Left colon (tissue), 2 donors: ENCODE data around the gene SLC30A3. TPM values are rescaled to one million over a fixed set of nuclear protein-coding genes. Genes with fewer than 3 reads are reported as not detected.
A peak's percentile ranks its signal among the peaks of the same experiment; 100 is the strongest.

Experiments used
- ATAC-seq: fragments of 200-7000 bp; cut with Tn5 transposase; one replicate; pipeline ENCODE4 v1.9.1; 2020; ENCODE audit warnings: mild to moderate bottlenecking, moderate library complexity
- DNase-seq, 2 donors: peaks; one replicate each; pipeline ENCODE4 v3.0.0-alpha.2; 2020
- intact Hi-C, 2 donors: fragments of 100-400 bp; cut with DNase I in 1 of 2; cut with micrococcal nuclease in 1 of 2; formaldehyde crosslinking; loops; one replicate each; pipeline versions ENCODE4 v1.11.2 to v1.14.0; 2022; cut with DNase I, micrococcal nuclease
- total RNA-seq, 2 donors: library from RNA; stranded (reverse); fragmentation: NEBNext Ultra II Directional; extraction: Animal tissue kit (Norgen Biotek cat#: 25700); gene quantifications; one replicate each; pipeline ENCODE4 v1.2.1, GENCODE V29; 2021
- donor health status: DM: no; HTN: no; CAD: no.
- donor health status: DM: yes; HTN: yes; CAD: no.

Gene SLC30A3
- total RNA-seq, 2 donors from 2014 or later, result not detected

DNA sequence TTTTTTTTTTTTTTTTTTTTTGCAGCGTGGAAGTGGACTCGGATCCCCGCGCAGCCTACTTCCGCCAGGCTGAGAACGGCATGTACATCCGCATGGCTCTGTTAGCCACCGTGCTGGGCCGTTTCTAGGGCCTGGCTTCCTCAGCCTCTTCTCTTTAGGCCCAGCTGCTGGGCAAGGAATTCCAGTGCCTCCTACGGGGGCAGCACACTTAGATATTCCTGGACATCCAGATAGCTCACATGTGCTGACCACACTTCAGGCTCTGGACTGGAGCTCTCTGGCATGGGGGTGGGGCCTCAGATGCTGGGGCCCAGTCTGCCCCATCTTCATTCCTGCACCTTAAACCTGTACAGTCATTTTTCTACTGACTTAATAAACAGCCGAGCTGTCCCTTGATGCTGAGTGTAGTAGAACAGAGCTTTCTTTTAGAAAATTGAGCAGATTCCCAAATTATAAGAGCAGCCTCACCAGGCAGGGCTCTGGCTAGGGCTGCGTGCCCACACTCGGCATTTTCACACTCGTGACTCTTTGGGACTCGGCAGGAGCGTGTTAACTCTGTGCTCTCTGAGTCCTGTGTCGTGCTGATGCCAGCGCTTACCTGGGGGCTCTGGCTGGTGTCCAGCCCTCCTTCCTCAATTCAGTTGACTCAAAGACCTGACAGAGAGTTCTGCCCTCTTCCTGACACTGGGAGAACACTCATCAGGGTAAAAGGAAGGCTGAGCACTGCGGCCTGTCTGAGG is 19.3 kb downstream of the SLC30A3 start:
- no peak for DNase-seq
- ATAC-seq, result no peak
- intact Hi-C loops, result no loop called here

DNA sequence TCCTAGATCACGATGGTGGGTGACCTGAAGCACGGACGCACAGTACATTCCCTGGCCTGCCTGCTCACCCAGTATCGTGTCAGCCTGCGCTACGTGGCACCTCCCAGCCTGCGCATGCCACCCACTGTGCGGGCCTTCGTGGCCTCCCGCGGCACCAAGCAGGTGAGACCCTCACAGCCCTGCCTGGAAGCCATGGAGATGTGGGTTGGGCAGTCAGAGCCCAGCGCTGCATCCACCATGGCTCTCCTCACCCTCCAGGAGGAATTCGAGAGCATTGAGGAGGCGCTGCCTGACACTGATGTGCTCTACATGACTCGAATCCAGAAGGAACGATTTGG is 20.3 kb downstream of the SLC30A3 start:
- intact Hi-C loops, result no loop called here
- ATAC-seq, result no peak

DNA sequence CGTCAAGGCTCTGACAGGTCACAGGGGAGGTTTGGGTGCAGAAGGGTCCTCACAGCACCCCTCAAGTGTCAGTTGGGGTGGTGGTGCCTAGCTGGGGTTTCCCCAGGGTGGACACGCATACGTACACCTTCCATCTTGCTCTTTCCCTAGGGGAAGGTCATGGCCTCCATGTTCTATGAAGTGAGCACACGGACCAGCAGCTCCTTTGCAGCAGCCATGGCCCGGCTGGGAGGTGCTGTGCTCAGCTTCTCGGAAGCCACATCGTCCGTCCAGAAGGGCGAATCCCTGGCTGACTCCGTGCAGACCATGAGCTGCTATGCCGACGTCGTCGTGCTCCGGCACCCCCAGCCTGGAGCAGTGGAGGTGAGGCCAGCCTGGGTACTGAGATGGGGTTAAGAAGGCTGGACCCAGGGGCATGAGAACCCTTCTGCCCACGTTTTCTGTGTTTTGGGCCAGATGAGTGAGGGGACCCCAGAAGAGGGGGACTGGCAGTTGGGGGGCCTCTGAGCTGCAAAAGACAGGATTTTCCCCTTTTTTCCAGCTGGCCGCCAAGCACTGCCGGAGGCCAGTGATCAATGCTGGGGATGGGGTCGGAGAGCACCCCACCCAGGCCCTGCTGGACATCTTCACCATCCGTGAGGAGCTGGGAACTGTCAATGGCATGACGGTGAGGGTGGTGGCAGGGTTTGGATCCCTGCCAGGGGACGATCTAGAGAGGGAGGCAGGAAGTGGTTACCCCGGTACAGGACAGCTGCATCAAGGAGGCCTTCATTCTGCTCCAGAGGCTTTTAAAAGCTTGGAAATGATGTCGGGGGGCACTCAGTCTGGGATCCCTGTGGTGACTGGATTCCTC is 20.9 kb downstream of the SLC30A3 start:
- intact Hi-C loops, result no loop called here
- ATAC-seq (no peak), DNase-seq (no peak)

More for the DNA sequence above, 20.3 kb downstream of the SLC30A3 start:
- no peak for DNase-seq

DNA sequence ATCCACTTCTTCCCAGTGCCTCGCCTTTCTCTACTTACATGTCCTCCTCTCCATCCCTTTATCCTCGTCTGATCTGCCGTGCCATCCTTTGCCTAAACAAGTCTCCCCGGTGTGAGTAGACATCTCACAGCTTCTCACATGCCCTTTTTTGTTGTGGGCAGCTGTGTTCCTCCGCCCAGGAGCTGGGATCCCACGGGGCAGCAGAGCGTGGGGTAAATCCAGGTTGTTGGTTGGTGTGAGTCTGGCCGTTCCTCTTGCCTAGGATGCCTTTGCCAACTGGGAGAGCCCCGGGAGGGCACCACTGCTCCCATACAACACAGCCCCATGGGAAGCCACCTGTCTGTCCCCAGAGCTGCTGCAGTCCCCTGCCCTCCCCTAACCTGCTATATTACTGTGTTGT is 22.4 kb downstream of the SLC30A3 start:
- intact Hi-C loops, result no loop called here
- no peak for DNase-seq
- ATAC-seq, result no peak

DNA sequence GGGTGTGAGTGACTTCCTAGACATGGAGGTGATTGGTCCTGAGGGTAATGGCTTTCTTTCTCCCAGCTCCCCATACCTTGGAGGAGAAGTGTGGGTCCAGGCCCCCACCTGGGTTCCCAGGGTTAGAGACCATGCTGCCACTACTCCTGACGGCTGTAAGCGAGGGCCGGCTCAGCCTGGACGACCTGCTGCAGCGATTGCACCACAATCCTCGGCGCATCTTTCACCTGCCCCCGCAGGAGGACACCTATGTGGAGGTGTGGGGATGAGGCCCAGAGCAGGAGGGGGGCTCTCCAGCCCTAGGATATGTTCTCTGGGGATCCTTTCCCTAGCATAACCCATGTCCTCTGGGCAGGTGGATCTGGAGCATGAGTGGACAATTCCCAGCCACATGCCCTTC is 23.9 kb downstream of the SLC30A3 start:
- ATAC-seq, result no peak
- intact Hi-C loops, result no loop called here
- no peak for DNase-seq

DNA sequence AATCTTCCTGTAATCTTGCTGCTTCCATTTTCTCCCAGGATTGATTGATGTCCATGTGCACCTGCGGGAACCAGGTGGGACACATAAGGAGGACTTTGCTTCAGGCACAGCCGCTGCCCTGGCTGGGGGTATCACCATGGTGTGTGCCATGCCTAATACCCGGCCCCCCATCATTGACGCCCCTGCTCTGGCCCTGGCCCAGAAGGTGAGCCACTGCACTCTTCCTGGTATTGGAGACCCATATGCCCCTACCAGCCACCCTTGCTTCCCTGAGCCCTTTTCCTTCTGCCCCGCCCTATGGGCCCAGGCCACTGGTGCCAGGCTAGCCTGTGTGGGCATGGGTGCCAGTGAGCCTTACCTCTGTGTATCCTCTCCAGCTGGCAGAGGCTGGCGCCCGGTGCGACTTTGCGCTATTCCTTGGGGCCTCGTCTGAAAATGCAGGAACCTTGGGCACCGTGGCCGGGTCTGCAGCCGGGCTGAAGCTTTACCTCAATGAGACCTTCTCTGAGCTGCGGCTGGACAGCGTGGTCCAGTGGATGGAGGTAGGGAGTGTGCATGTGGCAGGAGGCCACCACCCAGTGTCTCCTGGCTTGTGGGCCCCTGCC is 25.4 kb downstream of the SLC30A3 start:
- no peak for DNase-seq
- intact Hi-C loops, result no loop called here
- no peak for ATAC-seq

DNA sequence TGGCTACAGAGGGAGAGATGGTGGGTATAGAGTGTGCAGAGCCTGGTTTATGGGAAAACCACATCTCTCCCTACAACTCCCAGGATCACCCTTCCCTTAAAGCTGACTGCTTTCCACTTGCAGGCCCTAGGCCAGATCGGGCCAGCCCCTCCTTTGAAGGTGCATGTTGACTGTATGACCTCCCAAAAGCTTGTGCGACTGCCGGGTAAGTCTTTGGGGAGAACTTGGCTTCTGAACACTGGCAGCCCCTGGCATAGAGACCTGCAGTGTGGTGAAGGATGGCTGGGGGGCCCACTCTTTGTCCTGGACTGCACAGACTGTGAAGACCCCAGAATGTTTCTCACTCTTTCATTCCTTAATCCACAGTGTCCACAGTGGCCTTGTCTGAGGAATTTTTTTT is 26.2 kb downstream of the SLC30A3 start:
- ATAC-seq (no peak), DNase-seq (no peak)
- intact Hi-C loops, result no loop called here

DNA sequence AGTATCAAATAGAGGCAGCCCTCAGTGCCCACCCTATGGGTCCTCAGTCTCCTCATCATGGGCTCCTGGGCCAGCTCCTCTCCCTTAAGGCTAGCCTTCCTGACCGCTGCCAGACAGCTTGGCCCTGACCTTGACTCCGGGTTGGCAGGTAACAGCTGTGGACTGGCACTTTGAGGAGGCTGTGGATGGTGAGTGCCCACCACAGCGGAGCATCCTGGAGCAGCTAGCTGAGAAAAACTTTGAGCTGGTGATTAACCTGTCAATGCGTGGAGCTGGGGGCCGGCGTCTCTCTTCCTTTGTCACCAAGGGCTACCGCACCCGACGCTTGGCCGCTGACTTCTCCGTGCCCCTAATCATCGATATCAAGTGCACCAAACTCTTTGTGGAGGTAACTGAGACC is 26.7 kb downstream of the SLC30A3 start:
- DNase-seq, result no peak
- ATAC-seq, result no peak
- intact Hi-C loops, result no loop called here

DNA sequence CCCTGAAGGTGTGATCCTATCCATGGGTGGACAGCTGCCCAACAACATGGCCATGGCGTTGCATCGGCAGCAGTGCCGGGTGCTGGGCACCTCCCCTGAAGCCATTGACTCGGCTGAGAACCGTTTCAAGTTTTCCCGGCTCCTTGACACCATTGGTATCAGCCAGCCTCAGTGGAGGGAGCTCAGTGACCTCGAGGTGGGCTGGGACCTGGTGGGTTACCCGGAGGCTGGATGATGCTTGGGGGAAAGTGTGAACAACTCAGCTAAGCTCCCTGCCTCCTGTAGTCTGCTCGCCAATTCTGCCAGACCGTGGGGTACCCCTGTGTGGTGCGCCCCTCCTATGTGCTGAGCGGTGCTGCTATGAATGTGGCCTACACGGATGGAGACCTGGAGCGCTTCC is 29.5 kb downstream of the SLC30A3 start:
- ATAC-seq, result no peak
- intact Hi-C loops, result no loop called here

DNA sequence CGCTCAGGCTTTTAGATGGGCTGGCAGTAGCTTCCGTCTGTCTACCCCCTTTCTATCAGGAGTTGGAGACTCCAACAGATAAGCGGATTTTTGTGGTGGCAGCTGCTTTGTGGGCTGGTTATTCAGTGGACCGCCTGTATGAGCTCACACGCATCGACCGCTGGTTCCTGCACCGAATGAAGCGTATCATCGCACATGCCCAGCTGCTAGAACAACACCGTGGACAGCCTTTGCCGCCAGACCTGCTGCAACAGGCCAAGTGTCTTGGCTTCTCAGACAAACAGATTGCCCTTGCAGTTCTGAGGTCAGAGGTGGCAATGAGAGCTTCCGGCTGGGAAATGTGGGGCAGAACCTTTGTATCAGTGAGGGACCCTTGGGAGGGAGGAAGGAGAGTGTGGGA is 30.9 kb downstream of the SLC30A3 start:
- DNase-seq, result no peak
- intact Hi-C loops, result no loop called here
- ATAC-seq, result no peak

More for the DNA sequence above, 29.5 kb downstream of the SLC30A3 start:
- no peak for DNase-seq

DNA sequence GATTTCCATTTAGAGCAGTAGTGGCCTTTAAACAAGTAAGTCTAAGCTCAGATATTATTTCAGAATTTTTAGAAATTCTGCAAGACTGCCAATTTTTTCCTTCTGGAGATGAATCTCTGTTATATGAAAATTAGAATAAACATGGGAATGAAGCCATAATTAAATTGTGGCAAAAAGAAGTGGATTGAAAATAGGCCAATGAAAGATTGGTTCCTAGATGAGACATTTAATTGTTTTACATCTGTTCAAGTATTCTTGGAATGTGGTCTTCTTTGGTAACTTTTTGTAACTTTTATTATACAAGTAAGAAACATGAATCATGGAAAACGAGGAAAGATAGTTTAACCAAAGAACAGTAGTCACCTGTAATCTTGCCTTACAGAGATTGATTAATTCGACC is 35.3 kb downstream of the SLC30A3 start:
- intact Hi-C loops, result no loop called here
- ATAC-seq (no peak), DNase-seq (no peak)

DNA sequence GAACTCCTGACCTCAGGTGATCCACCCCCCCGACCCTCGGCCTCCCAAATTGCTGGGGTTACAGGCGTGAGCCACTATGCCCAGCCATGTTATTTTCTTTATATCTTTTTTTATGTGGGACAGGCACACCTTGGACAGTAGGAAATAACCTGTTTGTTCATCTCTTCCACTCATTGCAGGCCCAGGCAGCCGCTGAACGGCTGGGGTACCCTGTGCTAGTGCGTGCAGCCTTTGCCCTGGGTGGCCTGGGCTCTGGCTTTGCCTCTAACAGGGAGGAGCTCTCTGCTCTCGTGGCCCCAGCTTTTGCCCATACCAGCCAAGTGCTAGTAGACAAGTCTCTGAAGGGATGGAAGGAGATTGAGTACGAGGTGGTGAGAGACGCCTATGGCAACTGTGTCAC is 37.3 kb downstream of the SLC30A3 start:
- intact Hi-C loops, result no loop called here

DNA sequence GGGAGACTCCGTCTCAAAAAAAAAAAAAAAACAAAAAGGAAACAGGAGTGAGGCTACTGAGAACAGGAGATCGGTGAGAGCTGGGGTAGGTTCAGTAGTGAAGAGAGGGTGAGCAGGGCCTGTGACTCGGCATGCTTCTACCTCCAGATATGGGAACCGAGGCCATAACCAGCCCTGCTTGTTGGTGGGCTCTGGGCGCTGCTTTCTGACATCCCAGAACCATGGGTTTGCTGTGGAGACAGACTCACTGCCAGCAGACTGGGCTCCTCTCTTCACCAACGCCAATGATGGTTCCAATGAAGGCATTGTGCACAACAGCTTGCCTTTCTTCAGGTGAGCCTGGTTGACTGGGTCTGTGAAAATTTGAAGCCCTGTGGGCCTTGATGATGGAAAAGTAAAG is 39.4 kb downstream of the SLC30A3 start:
- no peak for DNase-seq
- intact Hi-C loops, result no loop called here
- ATAC-seq, result no peak

More for the DNA sequence above, 37.3 kb downstream of the SLC30A3 start:
- no peak for DNase-seq
- no peak for ATAC-seq

DNA sequence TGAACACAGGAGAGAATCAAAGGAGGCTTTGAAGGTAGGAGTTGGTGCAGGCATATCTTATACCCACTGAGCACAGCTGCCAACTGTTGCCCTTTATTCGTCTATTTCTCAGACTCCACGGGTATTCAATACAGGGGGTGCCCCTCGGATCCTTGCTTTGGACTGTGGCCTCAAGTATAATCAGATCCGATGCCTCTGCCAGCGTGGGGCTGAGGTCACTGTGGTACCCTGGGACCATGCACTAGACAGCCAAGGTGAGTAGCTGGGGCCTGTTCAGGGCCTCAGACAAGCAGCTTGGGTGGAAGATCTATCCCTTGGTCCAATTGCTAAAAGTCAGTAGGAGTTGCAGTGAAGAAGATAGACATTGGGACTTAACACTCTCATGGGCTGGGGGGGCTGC is 40.4 kb downstream of the SLC30A3 start:
- no peak for ATAC-seq
- intact Hi-C loops, result no loop called here
- no peak for DNase-seq

DNA sequence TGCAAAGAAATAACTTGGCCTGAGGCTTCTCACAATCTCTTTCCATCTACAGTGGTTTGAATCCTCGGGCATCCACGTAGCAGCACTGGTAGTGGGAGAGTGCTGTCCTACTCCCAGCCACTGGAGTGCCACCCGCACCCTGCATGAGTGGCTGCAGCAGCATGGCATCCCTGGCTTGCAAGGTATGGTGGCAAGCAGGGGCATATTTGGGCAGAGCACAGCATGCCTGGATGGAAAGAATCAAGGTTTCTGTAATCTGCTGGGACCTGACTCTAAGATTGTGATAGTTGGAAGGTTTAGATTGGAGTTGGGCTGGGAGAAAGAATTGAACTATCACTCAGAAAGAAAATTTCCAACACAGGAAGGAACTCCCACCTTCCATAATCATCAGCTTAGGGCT is 41.7 kb downstream of the SLC30A3 start:
- DNase-seq (no peak), ATAC-seq (no peak)
- intact Hi-C loops, result no loop called here

DNA sequence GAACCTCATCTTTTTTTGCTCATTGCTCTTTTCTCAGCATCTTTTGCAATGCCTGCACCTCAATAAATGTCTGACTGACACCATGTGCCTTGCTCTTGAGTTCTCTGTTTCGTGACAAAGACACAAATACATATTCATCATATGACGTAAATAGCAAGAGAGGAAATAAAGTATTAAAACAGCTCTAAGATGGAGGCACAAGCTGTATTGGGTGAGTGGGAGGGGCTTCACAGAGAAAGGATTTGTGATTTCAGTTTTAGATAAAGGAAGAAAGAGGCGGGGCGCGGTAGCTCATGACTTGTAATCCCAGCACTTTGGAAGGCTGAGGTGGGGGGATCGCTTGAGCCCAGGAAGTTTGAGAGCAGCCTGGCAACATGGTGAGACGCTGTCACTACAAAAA is 42.8 kb downstream of the SLC30A3 start:
- ATAC-seq, result no peak
- intact Hi-C loops, result no loop called here
- DNase-seq, result no peak

DNA sequence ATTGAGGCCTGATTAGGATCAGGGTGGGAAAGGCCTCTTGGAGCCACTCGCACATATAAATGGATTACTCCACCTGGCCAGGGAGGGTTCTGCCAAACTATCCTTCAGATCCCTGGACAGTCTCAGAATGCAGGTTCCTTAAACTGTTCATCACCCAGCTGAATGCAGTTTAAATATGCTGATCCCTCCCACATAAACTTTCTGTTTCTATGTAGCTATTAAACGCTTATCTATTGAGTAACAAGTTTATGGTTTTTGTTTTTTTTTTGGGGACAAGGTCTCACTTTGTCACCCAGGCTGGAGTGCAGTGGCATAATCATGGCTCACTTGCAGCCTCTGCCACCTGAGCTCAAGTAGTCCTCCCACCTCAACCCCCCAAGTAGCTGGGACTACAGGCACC is 43.8 kb downstream of the SLC30A3 start:
- intact Hi-C loops, result no loop called here
- no peak for DNase-seq
- no peak for ATAC-seq

DNA sequence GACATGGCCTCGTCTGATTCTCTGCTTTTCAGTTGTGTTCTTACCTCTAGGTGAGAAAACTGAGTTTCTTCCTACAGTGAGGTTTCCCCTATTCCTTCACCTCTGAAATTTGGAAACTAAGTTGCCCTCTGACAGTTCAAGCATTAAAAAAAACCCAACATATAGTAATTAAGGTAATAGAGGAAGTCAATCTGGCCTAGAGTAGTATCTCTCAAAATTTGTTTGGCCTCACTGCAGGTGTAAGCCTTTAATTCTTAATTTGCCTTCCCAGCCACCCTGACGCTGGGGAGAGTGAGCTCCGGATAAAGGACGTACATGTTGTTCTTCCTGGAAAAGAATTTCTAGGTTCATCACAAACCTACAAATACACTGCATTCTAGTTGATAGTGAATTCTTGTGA is 44.2 kb downstream of the SLC30A3 start:
- intact Hi-C loops, result no loop called here

DNA sequence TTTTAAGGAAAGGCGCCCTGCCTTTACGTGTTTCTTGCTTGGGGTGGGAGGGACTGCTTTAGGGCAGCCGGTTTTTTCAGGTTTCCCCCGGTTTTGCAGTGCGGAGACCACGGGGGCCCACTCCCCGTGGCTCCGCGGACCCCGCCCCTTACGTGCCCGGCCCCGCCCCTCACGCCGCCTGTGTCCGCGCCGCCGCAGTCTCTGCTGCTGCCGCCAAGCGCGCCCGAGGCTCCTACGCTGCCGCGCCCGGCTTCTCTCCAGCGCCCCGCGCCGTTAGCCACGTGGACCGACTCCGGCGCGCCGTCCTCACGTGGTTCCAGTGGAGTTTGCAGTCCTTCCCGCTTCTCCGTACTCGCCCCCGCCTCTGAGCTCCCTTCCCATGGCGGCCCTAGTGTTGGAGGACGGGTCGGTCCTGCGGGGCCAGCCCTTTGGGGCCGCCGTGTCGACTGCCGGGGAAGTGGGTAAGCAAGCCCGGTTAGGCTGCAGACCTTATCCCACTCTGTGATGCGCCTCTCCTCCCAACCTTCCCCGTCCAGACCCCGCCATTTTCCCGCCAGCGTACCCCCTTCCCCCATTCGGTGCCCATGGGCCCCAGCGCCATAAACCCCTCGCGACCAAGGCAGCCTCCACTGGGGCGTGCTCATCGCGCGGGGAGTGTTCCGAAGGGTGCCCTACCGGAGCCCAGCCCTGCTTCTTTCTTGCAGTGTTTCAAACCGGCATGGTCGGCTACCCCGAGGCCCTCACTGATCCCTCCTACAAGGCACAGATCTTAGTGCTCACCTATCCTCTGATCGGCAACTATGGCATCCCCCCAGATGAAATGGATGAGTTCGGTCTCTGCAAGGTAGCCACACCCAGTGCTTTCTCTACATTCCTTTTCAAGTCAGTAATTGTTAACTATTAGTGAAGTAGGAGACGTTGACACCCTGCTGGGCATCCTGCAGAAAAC is 45.4 kb downstream of the SLC30A3 start, which contains the start of gene CAD:
CAD (plus strand) TSS at position 197 of the 949 bp plus-strand sequence; CDS start at position 380, 183 bp downstream.
- ATAC-seq (peak; percentile 92), DNase-seq (peak; percentile 84 to 93)
- intact Hi-C loops, result no loop called here

More for the DNA sequence above, 44.2 kb downstream of the SLC30A3 start:
- ATAC-seq (no peak), DNase-seq (no peak)
